IPS DF 6.9 (cell line): ENCODE measurements around the gene SPAG9.

Experiments
- DNase-seq: peaks from one replicate; pipeline ENCODE4 v3.0.0-alpha.2; 2013; ENCODE audit warnings: low read depth, low spot score
- H3K27ac ChIP-seq: one replicate; pipeline ENCODE4 v1.5.1; 2013; ENCODE audit warnings: low read length, control low read depth
- H3K27me3 ChIP-seq: 2 replicates; pipeline ENCODE4 v1.6.1; 2013; ENCODE audit warnings: mild to moderate bottlenecking, low read length; ENCODE audit not compliant: control insufficient read depth, insufficient read depth
- H3K36me3 ChIP-seq: 2 replicates; pipeline ENCODE4 v1.6.1; 2013; ENCODE audit warnings: low read length; ENCODE audit not compliant: control insufficient read depth, insufficient read depth
- H3K4me1 ChIP-seq: 2 replicates; pipeline ENCODE4 v1.6.1; 2013; ENCODE audit warnings: low read length; ENCODE audit not compliant: control insufficient read depth, insufficient read depth
- H3K4me3 ChIP-seq: 2 replicates; pipeline ENCODE4 v1.5.1; 2013; ENCODE audit warnings: mild to moderate bottlenecking, low read length
- H3K9me3 ChIP-seq: 2 replicates; pipeline ENCODE4 v1.6.1; 2013; ENCODE audit warnings: low read length, inconsistent platforms; ENCODE audit not compliant: control insufficient read depth, insufficient read depth
- WGBS: extraction: QIAGEN DNeasy Blood & Tissue Kit; methylation state at CpG from one replicate; pipeline ENCODE4 v1.1.7; 2013; ENCODE audit warnings: mixed read lengths, missing lambda C conversion rate; ENCODE audit not compliant: insufficient read length, insufficient coverage; 5-methylcytosine and 5-hydroxymethylcytosine counted together

Gene SPAG9

GRCh38 chr17:50961282-50962220 is 159.1 kb downstream of the SPAG9 start:
- H3K27me3 ChIP-seq, result no peaks in the 10 kb centered on the region
- H3K4me1 ChIP-seq, result no peaks in the 10 kb centered on the region
- WGBS, result no CpG with 5 or more reads among the region's 9 CpGs
- DNase-seq, result no peak
- peaks cover 2% of the 10 kb centered on the region; the same call in 1 of the 2 replicates for H3K36me3 ChIP-seq
- no peak overlapping the region for H3K4me3 ChIP-seq
- no peak overlapping the region for H3K27ac ChIP-seq
- no peaks in the 10 kb centered on the region for H3K9me3 ChIP-seq

- no peaks in the 10 kb centered on the region for H3K27me3 ChIP-seq
- no CpG with 5 or more reads among the region's 2 CpGs for WGBS
- no peak overlapping the region for H3K27ac ChIP-seq
- H3K36me3 ChIP-seq, result peaks cover 2% of the 10 kb centered on the region; the same call in 1 of the 2 replicates
- no peak for DNase-seq
- H3K9me3 ChIP-seq, result no peaks in the 10 kb centered on the region
- no peak overlapping the region for H3K4me3 ChIP-seq
- peaks cover under 1% of the 10 kb centered on the region; the same call in 1 of the 2 replicates for H3K4me1 ChIP-seq
Observed at GRCh38 chr17:50959341-50959740, 161.3 kb downstream of the SPAG9 start.

- no peak overlapping the region for H3K4me3 ChIP-seq
- H3K4me1 ChIP-seq, result peaks cover 2% of the 10 kb centered on the region; the same call in 1 of the 2 replicates
- H3K27ac ChIP-seq, result no peak overlapping the region
- H3K9me3 ChIP-seq, result no peaks in the 10 kb centered on the region
- no peaks in the 10 kb centered on the region for H3K27me3 ChIP-seq
- H3K36me3 ChIP-seq, result peaks cover 2% of the 10 kb centered on the region; the same call in 1 of the 2 replicates
- DNase-seq, result no peak
- WGBS, result no CpG with 5 or more reads among the region's 15 CpGs
Observed at GRCh38 chr17:50957600-50958575, 162.8 kb downstream of the SPAG9 start.

GRCh38 chr17:50956750-50957523 is 163.7 kb downstream of the SPAG9 start:
- Histone ChIP-seq H3K27ac (no peak overlapping the region), H3K4me3 (no peak overlapping the region), H3K9me3 (no peaks in the 10 kb centered on the region), H3K27me3 (no peaks in the 10 kb centered on the region), H3K4me1 (peaks cover 2% of the 10 kb centered on the region; the same call in 1 of the 2 replicates), H3K36me3 (peaks cover 2% of the 10 kb centered on the region; the same call in 1 of the 2 replicates)
- no CpG with 5 or more reads among the region's 13 CpGs for WGBS
- DNase-seq, result no peak

- Histone ChIP-seq H3K27me3 (no peaks in the 10 kb centered on the region), H3K4me1 (peaks cover 2% of the 10 kb centered on the region; the same call in 1 of the 2 replicates), H3K36me3 (no peaks in the 10 kb centered on the region), H3K27ac (no peak overlapping the region), H3K4me3 (no peak overlapping the region), H3K9me3 (no peaks in the 10 kb centered on the region)
- DNase-seq, result no peak
- WGBS, result no CpG with 5 or more reads among the region's 4 CpGs
Observed at GRCh38 chr17:50956409-50956749, 164.3 kb downstream of the SPAG9 start.

- Histone ChIP-seq H3K27me3 (no peaks in the 10 kb centered on the region), H3K27ac (no peak overlapping the region), H3K9me3 (no peaks in the 10 kb centered on the region), H3K4me1 (peaks cover 4% of the 10 kb centered on the region; the same call in 1 of the 2 replicates), H3K4me3 (no peak overlapping the region), H3K36me3 (no peaks in the 10 kb centered on the region)
- WGBS, result no CpG with 5 or more reads among the region's 8 CpGs
- no peak for DNase-seq
Observed at GRCh38 chr17:50955667-50956120, 165.0 kb downstream of the SPAG9 start.

- H3K27ac ChIP-seq, result no peak overlapping the region
- no peaks in the 10 kb centered on the region for H3K36me3 ChIP-seq
- DNase-seq, result no peak
- no peak overlapping the region for H3K4me3 ChIP-seq
- peaks cover 4% of the 10 kb centered on the region; the same call in 1 of the 2 replicates for H3K4me1 ChIP-seq
- no peaks in the 10 kb centered on the region for H3K9me3 ChIP-seq
- H3K27me3 ChIP-seq, result no peaks in the 10 kb centered on the region
- no CpG with 5 or more reads among the region's 8 CpGs for WGBS
Observed at GRCh38 chr17:50955160-50955559, 165.5 kb downstream of the SPAG9 start.

- H3K9me3 ChIP-seq, result no peaks in the 10 kb centered on the region
- no peaks in the 10 kb centered on the region for H3K36me3 ChIP-seq
- no peak overlapping the region for H3K4me3 ChIP-seq
- peaks cover 9% of the 10 kb centered on the region for H3K4me1 ChIP-seq
- no peak for DNase-seq
- WGBS, result no CpG with 5 or more reads among the region's 8 CpGs
- H3K27me3 ChIP-seq, result no peaks in the 10 kb centered on the region
- no peak overlapping the region for H3K27ac ChIP-seq
Observed at GRCh38 chr17:50954641-50955121, 166.0 kb downstream of the SPAG9 start.

- no CpG with 5 or more reads among the region's 17 CpGs for WGBS
- no peak for DNase-seq
Observed at GRCh38 chr17:50953831-50954601, 166.7 kb downstream of the SPAG9 start.

More at GRCh38 chr17:50953831-50954601, 166.7 kb downstream of the SPAG9 start:
- Histone ChIP-seq H3K27me3 (no peaks in the 10 kb centered on the region), H3K9me3 (no peaks in the 10 kb centered on the region), H3K27ac (no peak overlapping the region), H3K4me1 (peaks cover 11% of the 10 kb centered on the region), H3K4me3 (no peak overlapping the region), H3K36me3 (no peaks in the 10 kb centered on the region)
